ENCODE measurements around the gene ASTN2. TPM values are rescaled to one million over a fixed set of nuclear protein-coding genes. Genes with fewer than 3 reads are reported as not detected.

Gene ASTN2
- total and polyA plus RNA-seq, 10 of the 15 experiments (the other 5 are each of a cell fraction or from before 2014, with no cell fraction given): 1.4 to 15.7 (median 7.0) TPM

- H3K36me3 ChIP-seq (ENCODE audit: control insufficient read depth in 2 of 2, insufficient read depth in 2 of 2, low read length in 1 of 2): no peaks in the 10 kb centered on the region
- no peaks in the 10 kb centered on the region; the same call in 2 of the 3 replicates for H3K9me3 ChIP-seq (replicated peaks; ENCODE audit: control insufficient read depth, insufficient read depth, low read length)
- 0% methylated on average over 2 of the region's 2 CpGs for WGBS (ENCODE audit: insufficient coverage, insufficient replicate concordance, low lambda C conversion rate, missing lambda C conversion rate)
- H4K20me1 ChIP-seq (ENCODE audit: control insufficient read depth, insufficient read depth): no peaks in the 10 kb centered on the region
- H3K9ac ChIP-seq (ENCODE audit: control insufficient read depth, insufficient read depth, low read length): no peak overlapping the region
- RAD21 ChIA-PET (ENCODE audit: unreplicated experiment): no interaction called here
- intact Hi-C loops (cut with micrococcal nuclease; ENCODE audit: unreplicated experiment): no loop called here
- no peaks in the 10 kb centered on the region for H3K4me1 ChIP-seq (ENCODE audit: control insufficient read depth, insufficient read depth, low read length)
- H3K4me2 ChIP-seq (ENCODE audit: control insufficient read depth, insufficient read depth): no peak overlapping the region
- no peak overlapping the region for H3K4me3 ChIP-seq
- CTCF ChIA-PET: interaction anchor here (1.2 to 3.0 kb wide), 4 partner anchors 13 to 160 kb away, joined by 3 to 14 read pairs (median 4); no protein-coding TSS in a partner anchor
- POLR2A ChIA-PET: no interaction called here
- no peak for FAIRE-seq
- H3K27me3 ChIP-seq (replicated peaks in 1 of 2; ENCODE audit: control insufficient read depth in 2 of 2, insufficient read depth in 2 of 2, low read length in 1 of 2): no peaks in the 10 kb centered on the region; a peak in 2 of 4 replicates
- TF ChIP-seq ATF3 (IDR thresholded peaks at IDR 0.05; ENCODE audit: borderline replicate concordance, extremely low read depth, low read depth, low read length) (no peak), EZH2 (IDR thresholded peaks at IDR 0.05; ENCODE audit: borderline replicate concordance, control insufficient read depth, low read depth, low read length) (no peak), SKIL (IDR thresholded peaks at IDR 0.05; ENCODE audit: low read depth, poor library complexity, severe bottlenecking) (no peak), ESRRA (IDR thresholded peaks at IDR 0.05; ENCODE audit: low read length) (no peak)
- no peak overlapping the region for H2AFZ ChIP-seq (ENCODE audit: control insufficient read depth, low read depth, low read length)
- no peak for ATAC-seq
- H3K79me2 ChIP-seq (ENCODE audit: control insufficient read depth, insufficient read depth, low read length): no peaks in the 10 kb centered on the region
- in situ Hi-C loops (cut with MboI): loop anchor here (25.0 kb wide), 1 partner anchor 663 kb away; the partner anchor contains the start of gene ASTN2
- BruUV-seq (replicated peaks): no TSS peak
- DNase-seq (ENCODE audit: low read depth, low spot score): no peak
- H3K27ac ChIP-seq (ENCODE audit: control insufficient read depth, insufficient read depth): no peak overlapping the region
- SMC1A ChIA-PET (ENCODE audit: uncharacterized antibody, unreplicated experiment): no interaction called here
Observed at GRCh38 chr9:116749772-116750171, 665.1 kb downstream of the ASTN2 start.
